SK-N-SH treated with all-trans-retinoic acid at 6 μM for 48 hours (cell line): ENCODE results near the gene PRKG1.

Source experiments
- ATAC-seq: fragments of 200-7000 bp; cut with Tn5 transposase; 3 replicates; pipeline ENCODE4 v1.9.1; 2020; ENCODE audit warnings: mild to moderate bottlenecking, moderate library complexity
- ARNTL ChIP-seq: fragments of 450-650 bp; formaldehyde crosslinking; IDR thresholded peaks from 2 replicates; pipeline ENCODE4 v1.5.0; 2020; ENCODE audit warnings: low read depth, mild to moderate bottlenecking, moderate library complexity, borderline replicate concordance
- BACH2 ChIP-seq: fragments of 250-450 bp; sonication (Bioruptor Pico); IDR thresholded peaks from 2 replicates; pipeline ENCODE4 v1.9.0; 2021; ENCODE audit warnings: mild to moderate bottlenecking, borderline replicate concordance
- CREB5 ChIP-seq: fragments of 250-450 bp; sonication (Bioruptor Pico); IDR thresholded peaks from 2 replicates; pipeline ENCODE4 v1.5.1; 2020; ENCODE audit warnings: low read depth, mild to moderate bottlenecking, moderate library complexity
- CSDC2 ChIP-seq: fragments of 250-450 bp; sonication (Bioruptor Pico); IDR thresholded peaks from 2 replicates; pipeline ENCODE4 v1.5.0; 2020; ENCODE audit warnings: mild to moderate bottlenecking, moderate library complexity
- CSRNP3 ChIP-seq: fragments of 250-450 bp; sonication (Bioruptor Pico); IDR thresholded peaks from 2 replicates; pipeline ENCODE4 v1.5.1; 2021; ENCODE audit warnings: mild to moderate bottlenecking, moderate library complexity
- ESRRG ChIP-seq: fragments of 250-450 bp; sonication (Bioruptor Pico); IDR thresholded peaks from 2 replicates; pipeline ENCODE4 v1.6.1; 2021; ENCODE audit warnings: mild to moderate bottlenecking
- GLIS3 ChIP-seq: fragments of 250-450 bp; sonication (Bioruptor Pico); IDR thresholded peaks from 2 replicates; pipeline ENCODE4 v1.5.0; 2020; ENCODE audit warnings: mild to moderate bottlenecking, moderate library complexity
- ISL1 ChIP-seq: fragments of 250-450 bp; sonication (Bioruptor Pico); IDR thresholded peaks from 2 replicates; pipeline ENCODE4 v2.1.2; 2022; ENCODE audit warnings: mild to moderate bottlenecking, moderate library complexity
- OSR1 ChIP-seq: fragments of 250-450 bp; sonication (Bioruptor Pico); IDR thresholded peaks from 2 replicates; pipeline ENCODE4 v1.8.0; 2022; ENCODE audit warnings: moderate library complexity, mild to moderate bottlenecking, inconsistent platforms
- PATZ1 ChIP-seq: fragments of 250-450 bp; sonication (Bioruptor Pico); IDR thresholded peaks from 2 replicates; pipeline ENCODE4 v1.8.0; 2020; ENCODE audit warnings: mild to moderate bottlenecking, moderate library complexity, borderline replicate concordance
- PPARA ChIP-seq: fragments of 250-450 bp; sonication (Bioruptor Pico); IDR thresholded peaks from 2 replicates; pipeline ENCODE4 v1.5.0; 2020; ENCODE audit warnings: mild to moderate bottlenecking, borderline replicate concordance
- SNAI2 ChIP-seq: fragments of 250-450 bp; sonication (Bioruptor Pico); IDR thresholded peaks from 2 replicates; pipeline ENCODE4 v1.5.0; 2020; ENCODE audit warnings: mild to moderate bottlenecking, moderate library complexity
- TCF4 ChIP-seq: fragments of 250-450 bp; sonication (Bioruptor Pico); IDR thresholded peaks from 2 replicates; pipeline ENCODE4 v1.8.0; 2021; ENCODE audit warnings: mild to moderate bottlenecking, moderate library complexity, borderline replicate concordance
- TOX ChIP-seq: fragments of 250-450 bp; sonication (Bioruptor Pico); IDR thresholded peaks from 2 replicates; pipeline ENCODE4 v1.8.0; 2021; ENCODE audit warnings: mild to moderate bottlenecking, moderate library complexity, borderline replicate concordance
- TSHZ2 ChIP-seq: fragments of 250-450 bp; sonication (Bioruptor Pico); IDR thresholded peaks from 2 replicates; pipeline ENCODE4 v1.5.0; 2020; ENCODE audit warnings: mild to moderate bottlenecking, moderate library complexity
- ZC3H10 ChIP-seq: fragments of 250-450 bp; sonication (Bioruptor Pico); IDR thresholded peaks from 2 replicates; pipeline ENCODE4 v1.5.1; 2021; ENCODE audit warnings: mild to moderate bottlenecking, moderate library complexity
- ZFP3 ChIP-seq: fragments of 250-450 bp; sonication (Bioruptor Pico); IDR thresholded peaks from 2 replicates; pipeline ENCODE4 v1.5.0; 2020; ENCODE audit warnings: mild to moderate bottlenecking, moderate library complexity
- ZFP30 ChIP-seq: fragments of 450-650 bp; formaldehyde crosslinking; IDR thresholded peaks from 2 replicates; pipeline ENCODE4 v1.5.0; 2022; ENCODE audit warnings: mild to moderate bottlenecking, moderate library complexity
- ZNF565 ChIP-seq: fragments of 450-650 bp; formaldehyde crosslinking; conservative IDR thresholded peaks from 2 replicates; pipeline ENCODE4 v1.5.0; 2020; ENCODE audit warnings: low read depth, mild to moderate bottlenecking, moderate library complexity
- ZNF70 ChIP-seq: fragments of 450-650 bp; formaldehyde crosslinking; IDR thresholded peaks from 2 replicates; pipeline ENCODE4 v1.5.0; 2020; ENCODE audit warnings: mild to moderate bottlenecking, moderate library complexity
- ZNF8 ChIP-seq: fragments of 450-650 bp; formaldehyde crosslinking; IDR thresholded peaks from 2 replicates; pipeline ENCODE4 v1.5.0; 2020; ENCODE audit warnings: mild to moderate bottlenecking, moderate library complexity
- TF ChIP-seq, protein P1 (sequence below): fragments of 250-450 bp; sonication (Bioruptor Pico); IDR thresholded peaks from 2 replicates; pipeline ENCODE4 v1.8.0; 2021; ENCODE audit warnings: low read depth, mild to moderate bottlenecking, moderate library complexity, borderline replicate concordance

PRKG1 gene

GRCh38 chr10:52265131-52265926 is 1191.0 kb downstream of the PRKG1 start:
- no peak for TF ChIP-seq TOX (CRISPR knock-in tag)
- no peak for TF ChIP-seq ARNTL
- TF ChIP-seq ZNF70 (CRISPR knock-in tag): no peak
- TF ChIP-seq PPARA (CRISPR knock-in tag): no peak
- ATAC-seq: no peak

DNA sequence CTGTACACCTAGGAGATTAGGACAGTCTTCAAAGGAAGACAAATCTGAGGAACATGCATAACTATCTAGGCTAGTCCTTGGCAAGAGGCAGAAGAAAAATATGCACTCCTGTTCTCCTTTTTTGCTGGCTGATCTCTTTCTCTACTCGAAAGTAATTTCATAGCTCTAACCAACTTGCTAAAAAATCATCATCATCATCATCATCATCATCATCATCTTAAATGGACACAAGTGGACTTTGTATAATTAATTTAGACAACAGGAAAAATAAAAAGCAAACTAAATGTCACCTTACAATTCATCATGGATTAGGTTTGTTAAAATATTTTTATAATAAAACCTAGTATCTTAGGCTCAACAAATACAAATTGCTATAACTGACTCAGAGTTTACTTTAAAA is 1192.6 kb downstream of the PRKG1 start:
- ATAC-seq: no peak
- no peak for TF ChIP-seq ISL1 (CRISPR knock-in tag)
- no peak for TF ChIP-seq SNAI2
- no peak for TF ChIP-seq GLIS3 (CRISPR knock-in tag)
- no peak for TF ChIP-seq CSDC2
- no peak for TF ChIP-seq ZC3H10 (CRISPR knock-in tag)
- TF ChIP-seq OSR1 (CRISPR knock-in tag): no peak
- TF ChIP-seq BACH2 (CRISPR knock-in tag): no peak
- no peak for TF ChIP-seq ZFP30 (CRISPR knock-in tag)
- TF ChIP-seq TCF4: no peak
- no peak for TF ChIP-seq TSHZ2 (CRISPR knock-in tag)

GRCh38 chr10:52268790-52269189 is 1194.5 kb downstream of the PRKG1 start:
- ATAC-seq: no peak
- TF ChIP-seq SNAI2 (no peak), TOX (CRISPR knock-in tag) (no peak), ZFP3 (CRISPR knock-in tag) (no peak), ZNF8 (CRISPR knock-in tag) (no peak), ZFP30 (CRISPR knock-in tag) (no peak), GLIS3 (CRISPR knock-in tag) (no peak), ARNTL (no peak), ZC3H10 (CRISPR knock-in tag) (no peak), ESRRG (CRISPR knock-in tag) (no peak), CREB5 (CRISPR knock-in tag) (no peak), OSR1 (CRISPR knock-in tag) (no peak), ZNF565 (CRISPR knock-in tag) (no peak), CSRNP3 (CRISPR knock-in tag) (no peak), PATZ1 (CRISPR knock-in tag) (no peak), ZNF70 (CRISPR knock-in tag) (no peak)

DNA sequence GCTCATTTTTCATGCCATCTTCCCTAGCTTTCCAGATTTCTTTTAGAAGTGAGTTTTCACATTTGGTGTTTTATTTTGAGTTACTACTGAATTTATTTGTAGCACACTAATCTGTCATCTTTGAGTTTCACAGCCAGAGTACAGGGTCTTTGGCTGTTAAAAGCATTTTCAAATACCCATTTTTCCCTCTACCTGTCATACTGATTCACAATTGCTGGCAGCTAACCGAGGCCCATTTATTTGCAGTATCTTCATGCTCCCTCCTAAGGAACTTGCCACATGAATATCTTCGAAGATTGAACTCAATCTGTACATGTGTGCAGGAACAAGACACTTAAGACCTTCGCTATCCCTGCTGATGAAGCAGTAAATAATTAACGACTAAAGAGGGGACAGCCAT is 1194.9 kb downstream of the PRKG1 start:
- no peak for ATAC-seq
- TF ChIP-seq ISL1 (CRISPR knock-in tag) (no peak), CSDC2 (no peak), ZFP30 (CRISPR knock-in tag) (no peak), TOX (CRISPR knock-in tag) (no peak), OSR1 (CRISPR knock-in tag) (no peak), PPARA (CRISPR knock-in tag) (no peak), TCF4 (no peak), SNAI2 (no peak), ZNF565 (CRISPR knock-in tag) (no peak), CSRNP3 (CRISPR knock-in tag) (no peak), BACH2 (CRISPR knock-in tag) (no peak), PATZ1 (CRISPR knock-in tag) (no peak), ZNF8 (CRISPR knock-in tag) (no peak)
- TF ChIP-seq, protein P1, sequence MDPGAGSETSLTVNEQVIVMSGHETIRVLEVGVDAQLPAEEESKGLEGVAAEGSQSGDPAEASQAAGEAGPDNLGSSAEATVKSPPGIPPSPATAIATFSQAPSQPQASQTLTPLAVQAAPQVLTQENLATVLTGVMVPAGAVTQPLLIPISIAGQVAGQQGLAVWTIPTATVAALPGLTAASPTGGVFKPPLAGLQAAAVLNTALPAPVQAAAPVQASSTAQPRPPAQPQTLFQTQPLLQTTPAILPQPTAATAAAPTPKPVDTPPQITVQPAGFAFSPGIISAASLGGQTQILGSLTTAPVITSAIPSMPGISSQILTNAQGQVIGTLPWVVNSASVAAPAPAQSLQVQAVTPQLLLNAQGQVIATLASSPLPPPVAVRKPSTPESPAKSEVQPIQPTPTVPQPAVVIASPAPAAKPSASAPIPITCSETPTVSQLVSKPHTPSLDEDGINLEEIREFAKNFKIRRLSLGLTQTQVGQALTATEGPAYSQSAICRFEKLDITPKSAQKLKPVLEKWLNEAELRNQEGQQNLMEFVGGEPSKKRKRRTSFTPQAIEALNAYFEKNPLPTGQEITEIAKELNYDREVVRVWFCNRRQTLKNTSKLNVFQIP (CRISPR knock-in tag): no peak
